HepG2 (cell line): ENCODE measurements around the gene MYOM1. TPM values are rescaled to one million over a fixed set of nuclear protein-coding genes. Genes with fewer than 3 reads are reported as not detected.

ENCODE experiments used
- ATAC-seq: fragments of 200-7000 bp; cut with Tn5 transposase; 3 replicates; pipeline ENCODE4 v1.9.1; 2020; ENCODE audit warnings: mild to moderate bottlenecking, moderate library complexity
- BruUV-seq: library from RNA; stranded (reverse); fragments of 400-500 nt; replicated peaks from 2 replicates; lab custom pipeline; 2021; lab: Mats Ljungman, UMichigan
- CTCF ChIA-PET: fragments of 300-600 bp; formaldehyde crosslinking; extraction: SDS; loops from one replicate; lab custom pipeline; 2021; ENCODE audit warnings: low total read pairs, inconsistent platforms, low intra/inter-chr PET ratio; lab: Yijun Ruan, JAX
- POLR2A ChIA-PET: fragments of 350-600 bp; sonication (Branson Sonifier 250); formaldehyde crosslinking; loops from one replicate; lab custom pipeline; 2020; ENCODE audit warnings: antibody characterized with exemption, inconsistent platforms; lab: Yijun Ruan, JAX
- DNase-seq: peaks from one replicate; pipeline ENCODE4 v3.0.0-alpha.2; 2015; ENCODE audit warnings: low spot score
- FAIRE-seq: peaks from 3 replicates; lab custom pipeline; 2011; peaks lifted over from hg19 to GRCh38; lab: Jason Lieb, UNC
- H2AFZ ChIP-seq: one replicate; pipeline ENCODE4 v1.6.1; 2011; ENCODE audit warnings: low read length, inconsistent platforms
- H3K27ac ChIP-seq: fragments of 300-600 bp; 3 replicates; pipeline ENCODE4 v1.8.0; 2011; ENCODE audit warnings: mixed run types, mild to moderate bottlenecking, mixed read lengths, low read length, inconsistent platforms; ENCODE audit not compliant: insufficient read depth; ENCODE audit errors: extremely low read length
- H3K27me3 ChIP-seq, 2 experiments: fragments of 200-600 bp in 1 of 2; 2 replicates in 1 of 2; 3 replicates in 1 of 2; pipeline versions ENCODE4 v1.6.0 to v1.8.0; 2011; ENCODE audit warnings: low read length in 2 of 2, mild to moderate bottlenecking in 2 of 2, moderate library complexity in 2 of 2, inconsistent platforms in 1 of 2; ENCODE audit not compliant: insufficient read depth in 2 of 2, control insufficient read depth in 1 of 2
- H3K36me3 ChIP-seq, 2 experiments: fragments of 200-600 bp in 1 of 2; replicated peaks in 1 of 2; 2 replicates in 1 of 2; 3 replicates in 1 of 2; pipeline versions ENCODE4 v1.5.1 to v1.8.0; 2011; ENCODE audit warnings: low read length in 2 of 2, inconsistent platforms in 1 of 2; ENCODE audit not compliant: insufficient read depth in 2 of 2, control insufficient read depth in 1 of 2
- H3K4me1 ChIP-seq: 2 replicates; pipeline ENCODE4 v1.5.1; 2012; ENCODE audit warnings: low read length, inconsistent platforms; ENCODE audit not compliant: insufficient read depth
- H3K4me2 ChIP-seq: 2 replicates; pipeline ENCODE4 v1.6.0; 2011; ENCODE audit warnings: low read depth, low read length, inconsistent platforms
- H3K4me3 ChIP-seq, 3 experiments: fragments of 200-600 bp in 1 of 3; sonication (generic), shearing (Covaris generic) in 1 of 3; replicated peaks in 1 of 3; 2 replicates each; pipeline ENCODE4 v1.5.1; 2011 to 2016; ENCODE audit warnings: low read length in 3 of 3, inconsistent platforms in 2 of 3, low read depth in 2 of 3, mild to moderate bottlenecking in 2 of 3, control low read depth in 1 of 3, mixed read lengths in 1 of 3; ENCODE audit not compliant: insufficient read depth in 1 of 3
- H3K79me2 ChIP-seq: one replicate; pipeline ENCODE4 v1.6.1; 2011; ENCODE audit warnings: low read length, inconsistent platforms; ENCODE audit not compliant: insufficient read depth
- H3K9ac ChIP-seq: 2 replicates; pipeline ENCODE4 v1.6.0; 2011; ENCODE audit warnings: mild to moderate bottlenecking, low read depth, low read length, inconsistent platforms; ENCODE audit not compliant: insufficient read depth
- H3K9me3 ChIP-seq: 2 replicates; pipeline ENCODE4 v1.5.1; 2012; ENCODE audit warnings: mild to moderate bottlenecking, low read length
- H4K20me1 ChIP-seq: 2 replicates; pipeline ENCODE4 v1.6.0; 2011; ENCODE audit warnings: inconsistent platforms, mild to moderate bottlenecking, low read length, moderate library complexity; ENCODE audit not compliant: insufficient read depth
- CREM ChIP-seq, 2 experiments: sonication (generic) in 1 of 2; formaldehyde crosslinking in 1 of 2; IDR thresholded peaks; 2 replicates each; pipeline versions ENCODE4 v1.4.0 to v1.6.1; 2016 to 2020; ENCODE audit warnings: antibody characterized with exemption in 1 of 2, mild to moderate bottlenecking in 1 of 2, missing genetic modification reagents in 1 of 2
- EP300 ChIP-seq, 3 experiments: sonication (generic) in 1 of 3; formaldehyde crosslinking in 1 of 3; IDR thresholded peaks; 2 replicates each; pipeline versions ENCODE4 v1.5.1 to v1.6.1; 2011 to 2020; ENCODE audit warnings: low read depth in 2 of 3, low read length in 2 of 3, borderline replicate concordance in 1 of 3, improper control_type of control experiment in 1 of 3, mild to moderate bottlenecking in 1 of 3, missing genetic modification reagents in 1 of 3, moderate library complexity in 1 of 3
- HNF4A ChIP-seq: sonication (generic); formaldehyde crosslinking; IDR thresholded peaks from 2 replicates; pipeline ENCODE4 v1.4.0; 2020; ENCODE audit warnings: missing genetic modification reagents
- IRF2 ChIP-seq: IDR thresholded peaks from 2 replicates; pipeline ENCODE4 v1.6.1; 2018; ENCODE audit warnings: missing genetic modification reagents, missing compliant biosample characterization
- KMT2A ChIP-seq: sonication (generic); formaldehyde crosslinking; IDR thresholded peaks from 2 replicates; pipeline ENCODE4 v1.4.0; 2020; ENCODE audit warnings: missing genetic modification reagents
- NCOA2 ChIP-seq: sonication (generic); formaldehyde crosslinking; IDR thresholded peaks from 2 replicates; pipeline ENCODE4 v1.8.0; 2022; ENCODE audit warnings: inconsistent platforms
- NFATC3 ChIP-seq: sonication (generic); formaldehyde crosslinking; IDR thresholded peaks from 2 replicates; pipeline ENCODE4 v1.5.1; 2020; ENCODE audit warnings: mild to moderate bottlenecking, missing genetic modification reagents
- NR2F6 ChIP-seq, 2 experiments: IDR thresholded peaks; 2 replicates each; pipeline ENCODE4 v1.6.1; 2016; ENCODE audit warnings: antibody characterized with exemption in 1 of 2, mild to moderate bottlenecking in 1 of 2
- SAP130 ChIP-seq: IDR thresholded peaks from 2 replicates; pipeline ENCODE4 v1.6.1; 2016; ENCODE audit warnings: low read depth
- ZNF12 ChIP-seq: sonication (generic); formaldehyde crosslinking; IDR thresholded peaks from 2 replicates; pipeline ENCODE4 v1.5.0; 2020; ENCODE audit warnings: missing genetic modification reagents
- ZNF205 ChIP-seq: IDR thresholded peaks from 2 replicates; pipeline ENCODE4 v1.6.1; 2018; ENCODE audit warnings: missing biosample characterization, missing genetic modification reagents
- ZNF234 ChIP-seq: sonication (generic); formaldehyde crosslinking; conservative IDR thresholded peaks from 2 replicates; pipeline ENCODE4 v1.5.1; 2020; ENCODE audit warnings: mild to moderate bottlenecking, missing genetic modification reagents
- ZSCAN29 ChIP-seq: sonication (generic); formaldehyde crosslinking; conservative IDR thresholded peaks from 2 replicates; pipeline ENCODE4 v1.4.0; 2020; ENCODE audit warnings: mild to moderate bottlenecking, missing genetic modification reagents
- WGBS: methylation state at CpG from one replicate; pipeline ENCODE4 v1.1.6; 2017; ENCODE audit warnings: low lambda C conversion rate; 5-methylcytosine and 5-hydroxymethylcytosine counted together
- in situ Hi-C: cut with HindIII; loops from 2 replicates; pipeline ENCODE4 v1.10.0; 2017; ENCODE audit warnings: low pct_unique_long_range_greater_than_20kb; ENCODE audit not compliant: extremely low pct_ligation_motif_present
- intact Hi-C: fragments of 100-400 bp; cut with micrococcal nuclease; formaldehyde crosslinking; loops from one replicate; pipeline ENCODE4 v1.10.0; 2022; ENCODE audit not compliant: unreplicated experiment
- polyA plus RNA-seq, 8 experiments: library from polyadenylated mRNA; depleted of rRNA in 3 of 8; stranded (reverse) in 7 of 8; unstranded in 1 of 8; fragments of >200 nt; fragmentation: Illumina TruSeq in 4 of 8; extraction: Trizol in 4 of 8; gene quantifications; 2 replicates each; pipeline versions ENCODE4 v1.2.1 to v1.2.3, GENCODE V29; 2011 to 2016; ENCODE audit warnings: low read depth in 4 of 8, missing spikeins in 1 of 8, mixed read lengths in 1 of 8; ENCODE audit not compliant: insufficient read depth in 1 of 8
- total RNA-seq, 5 experiments: library from RNA; depleted of rRNA; stranded (reverse); fragments of >200 nt; fragmentation: Illumina TruSeq; extraction: Trizol; gene quantifications; 2 replicates each; pipeline ENCODE4 v1.2.3, GENCODE V29; 2016; ENCODE audit warnings: low read depth in 1 of 5
- TF ChIP-seq, protein P1 (sequence below), 2 experiments: sonication (generic) in 1 of 2; formaldehyde crosslinking in 1 of 2; IDR thresholded peaks; 2 replicates each; pipeline versions ENCODE4 v1.4.0 to v1.6.1; 2018 to 2020; ENCODE audit warnings: missing genetic modification reagents in 2 of 2, borderline replicate concordance in 1 of 2, low read depth in 1 of 2, mild to moderate bottlenecking in 1 of 2, missing biosample characterization in 1 of 2
- TF ChIP-seq, protein P2 (sequence below): sonication (generic); formaldehyde crosslinking; IDR thresholded peaks from 2 replicates; pipeline ENCODE4 v1.4.0; 2020; ENCODE audit warnings: missing genetic modification reagents

The MYOM1 gene
- total and polyA plus RNA-seq, 2 of the 13 experiments (the other 11 are each of a cell fraction or from before 2014, with no cell fraction given) = 0.46 to 0.98 TPM

GRCh38 chr18:3226048-3226447 lies 6.3 kb upstream of the MYOM1 start:
- no peaks in the 10 kb centered on the region for H3K79me2 ChIP-seq
- no peak overlapping the region for H2AFZ ChIP-seq
- no peak for DNase-seq
- H3K27me3 ChIP-seq = no peaks in the 10 kb centered on the region
- in situ Hi-C loops (no loop called here), intact Hi-C loops (no loop called here)
- no peak overlapping the region for H3K27ac ChIP-seq
- no peak overlapping the region for H3K4me2 ChIP-seq
- H4K20me1 ChIP-seq = no peaks in the 10 kb centered on the region
- H3K9ac ChIP-seq = no peak overlapping the region
- H3K36me3 ChIP-seq = no peaks in the 10 kb centered on the region
- POLR2A ChIA-PET = interaction anchor here (0.8 to 1.2 kb wide), 3 partner anchors 8 to 109 kb away, joined by 3 to 5 read pairs (median 4); no protein-coding TSS in a partner anchor
- peak; percentile 46 for ATAC-seq
- no peaks in the 10 kb centered on the region for H3K9me3 ChIP-seq
- peaks cover 40% of the 10 kb centered on the region for H3K4me1 ChIP-seq
- no TSS peak for BruUV-seq
- no peak for FAIRE-seq
- 93% methylated on average over 6 of the region's 6 CpGs for WGBS
- no peak overlapping the region for H3K4me3 ChIP-seq
- CTCF ChIA-PET = no interaction called here
- TF ChIP-seq, protein P1, sequence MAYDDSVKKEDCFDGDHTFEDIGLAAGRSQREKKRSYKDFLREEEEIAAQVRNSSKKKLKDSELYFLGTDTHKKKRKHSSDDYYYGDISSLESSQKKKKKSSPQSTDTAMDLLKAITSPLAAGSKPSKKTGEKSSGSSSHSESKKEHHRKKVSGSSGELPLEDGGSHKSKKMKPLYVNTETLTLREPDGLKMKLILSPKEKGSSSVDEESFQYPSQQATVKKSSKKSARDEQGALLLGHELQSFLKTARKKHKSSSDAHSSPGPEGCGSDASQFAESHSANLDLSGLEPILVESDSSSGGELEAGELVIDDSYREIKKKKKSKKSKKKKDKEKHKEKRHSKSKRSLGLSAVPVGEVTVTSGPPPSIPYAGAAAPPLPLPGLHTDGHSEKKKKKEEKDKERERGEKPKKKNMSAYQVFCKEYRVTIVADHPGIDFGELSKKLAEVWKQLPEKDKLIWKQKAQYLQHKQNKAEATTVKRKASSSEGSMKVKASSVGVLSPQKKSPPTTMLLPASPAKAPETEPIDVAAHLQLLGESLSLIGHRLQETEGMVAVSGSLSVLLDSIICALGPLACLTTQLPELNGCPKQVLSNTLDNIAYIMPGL (CRISPR knock-in tag; IDR thresholded peaks at IDR 0.05; ENCODE audit: borderline replicate concordance in 1 of 2, low read depth in 1 of 2) = no peak
- TF ChIP-seq CREM (IDR thresholded peaks at IDR 0.05) (0 out of 2 replicates have a peak, but pooled peaks have one; percentile 4), CREM (CRISPR knock-in tag; IDR thresholded peaks at IDR 0.05) (no peak), NR2F6 (IDR thresholded peaks at IDR 0.05) (0 out of 2 replicates have a peak, but pooled peaks have one; percentile 2), NR2F6 (CRISPR knock-in tag; IDR thresholded peaks at IDR 0.05) (no peak), ZNF12 (CRISPR knock-in tag) (0 out of 2 replicates have a peak, but pooled peaks have one; percentile 10)

GRCh38 chr18:3225588-3225987 lies 5.8 kb upstream of the MYOM1 start:
- H3K36me3 ChIP-seq = no peaks in the 10 kb centered on the region
- CTCF ChIA-PET = no interaction called here
- POLR2A ChIA-PET = interaction anchor here (1.0 to 1.2 kb wide), 2 partner anchors 8 to 108 kb away, joined by 3 to 5 read pairs; no protein-coding TSS in a partner anchor
- in situ Hi-C loops (no loop called here), intact Hi-C loops (no loop called here)
- H3K27me3 ChIP-seq = no peaks in the 10 kb centered on the region
- peak overlapping the region; percentile 12 for H3K27ac ChIP-seq
- H3K79me2 ChIP-seq = no peaks in the 10 kb centered on the region
- no peak overlapping the region for H3K9ac ChIP-seq
- BruUV-seq = no TSS peak
- H3K4me2 ChIP-seq = no peak overlapping the region
- no peaks in the 10 kb centered on the region for H3K9me3 ChIP-seq
- 29% methylated on average over 3 of the region's 3 CpGs for WGBS
- DNase-seq = no peak
- no peak overlapping the region for H2AFZ ChIP-seq
- no peaks in the 10 kb centered on the region for H4K20me1 ChIP-seq
- no peak for FAIRE-seq
- peaks cover 36% of the 10 kb centered on the region for H3K4me1 ChIP-seq
- no peak overlapping the region for H3K4me3 ChIP-seq
- ATAC-seq = peak; percentile 23; the same call in 2 of the 3 replicates
- 0 out of 2 replicates have a peak, but pooled peaks have one; percentile 22 for TF ChIP-seq HNF4A (CRISPR knock-in tag)
- no peak for TF ChIP-seq ZNF205 (CRISPR knock-in tag)
- TF ChIP-seq IRF2 (CRISPR knock-in tag) = no peak
- peak; percentile 56 for TF ChIP-seq NCOA2 (CRISPR knock-in tag)
- no peak for TF ChIP-seq EP300 (IDR thresholded peaks at IDR 0.05; ENCODE audit: low read depth in 2 of 2, low read length in 2 of 2)
- 0 out of 2 replicates have a peak, but pooled peaks have one; percentile 25 for TF ChIP-seq EP300 (CRISPR knock-in tag; IDR thresholded peaks at IDR 0.05; ENCODE audit: borderline replicate concordance)
- no peak for TF ChIP-seq ZNF234 (CRISPR knock-in tag)
- TF ChIP-seq KMT2A (CRISPR knock-in tag) = no peak
- no peak for TF ChIP-seq NFATC3 (CRISPR knock-in tag)
- TF ChIP-seq ZSCAN29 (CRISPR knock-in tag) = no peak
- no peak for TF ChIP-seq SAP130 (CRISPR knock-in tag)
- TF ChIP-seq, protein P2, sequence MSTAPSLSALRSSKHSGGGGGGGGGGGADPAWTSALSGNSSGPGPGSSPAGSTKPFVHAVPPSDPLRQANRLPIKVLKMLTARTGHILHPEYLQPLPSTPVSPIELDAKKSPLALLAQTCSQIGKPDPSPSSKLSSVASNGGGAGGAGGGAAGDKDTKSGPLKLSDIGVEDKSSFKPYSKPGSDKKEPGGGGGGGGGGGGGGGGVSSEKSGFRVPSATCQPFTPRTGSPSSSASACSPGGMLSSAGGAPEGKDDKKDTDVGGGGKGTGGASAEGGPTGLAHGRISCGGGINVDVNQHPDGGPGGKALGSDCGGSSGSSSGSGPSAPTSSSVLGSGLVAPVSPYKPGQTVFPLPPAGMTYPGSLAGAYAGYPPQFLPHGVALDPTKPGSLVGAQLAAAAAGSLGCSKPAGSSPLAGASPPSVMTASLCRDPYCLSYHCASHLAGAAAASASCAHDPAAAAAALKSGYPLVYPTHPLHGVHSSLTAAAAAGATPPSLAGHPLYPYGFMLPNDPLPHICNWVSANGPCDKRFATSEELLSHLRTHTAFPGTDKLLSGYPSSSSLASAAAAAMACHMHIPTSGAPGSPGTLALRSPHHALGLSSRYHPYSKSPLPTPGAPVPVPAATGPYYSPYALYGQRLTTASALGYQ = no peak
